C4-2B (cell line): ENCODE results near the gene JAZF1.

Experiments
- ZFX ChIP-seq: fragments of 450-650 bp; IDR thresholded peaks from 2 replicates; pipeline ENCODE4 v1.6.1; 2017
- TF ChIP-seq, protein P1 (sequence below): fragments of 450-650 bp; conservative IDR thresholded peaks from 2 replicates; pipeline ENCODE4 v1.5.1; 2017; ENCODE audit warnings: mild to moderate bottlenecking

DNA sequence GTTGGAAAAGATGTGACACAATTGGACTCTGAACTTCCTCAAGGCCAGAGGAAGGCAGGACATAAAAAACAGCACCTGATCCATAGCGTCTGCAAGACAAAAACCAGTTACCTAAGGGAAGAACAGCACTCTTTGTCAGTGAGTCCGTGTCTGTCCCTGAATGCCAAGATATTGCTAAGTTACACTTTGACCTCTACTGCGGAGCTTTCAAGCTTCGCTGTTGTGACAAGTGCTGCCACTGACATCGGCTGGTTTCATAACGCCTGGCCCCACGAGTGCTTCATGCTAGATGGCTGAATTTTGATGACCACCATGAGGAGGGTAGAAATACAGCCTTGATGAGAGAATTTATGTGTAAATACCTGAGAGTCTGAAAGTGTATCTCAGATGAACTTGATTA is 49.7 kb upstream of the JAZF1 start:
- TF ChIP-seq, protein P1, sequence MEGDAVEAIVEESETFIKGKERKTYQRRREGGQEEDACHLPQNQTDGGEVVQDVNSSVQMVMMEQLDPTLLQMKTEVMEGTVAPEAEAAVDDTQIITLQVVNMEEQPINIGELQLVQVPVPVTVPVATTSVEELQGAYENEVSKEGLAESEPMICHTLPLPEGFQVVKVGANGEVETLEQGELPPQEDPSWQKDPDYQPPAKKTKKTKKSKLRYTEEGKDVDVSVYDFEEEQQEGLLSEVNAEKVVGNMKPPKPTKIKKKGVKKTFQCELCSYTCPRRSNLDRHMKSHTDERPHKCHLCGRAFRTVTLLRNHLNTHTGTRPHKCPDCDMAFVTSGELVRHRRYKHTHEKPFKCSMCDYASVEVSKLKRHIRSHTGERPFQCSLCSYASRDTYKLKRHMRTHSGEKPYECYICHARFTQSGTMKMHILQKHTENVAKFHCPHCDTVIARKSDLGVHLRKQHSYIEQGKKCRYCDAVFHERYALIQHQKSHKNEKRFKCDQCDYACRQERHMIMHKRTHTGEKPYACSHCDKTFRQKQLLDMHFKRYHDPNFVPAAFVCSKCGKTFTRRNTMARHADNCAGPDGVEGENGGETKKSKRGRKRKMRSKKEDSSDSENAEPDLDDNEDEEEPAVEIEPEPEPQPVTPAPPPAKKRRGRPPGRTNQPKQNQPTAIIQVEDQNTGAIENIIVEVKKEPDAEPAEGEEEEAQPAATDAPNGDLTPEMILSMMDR: no peak
- TF ChIP-seq ZFX: no peak
